Measurements from ENCODE around the gene NAALADL1. TPM values are rescaled to one million over a fixed set of nuclear protein-coding genes. Genes with fewer than 3 reads are reported as not detected.

Gene NAALADL1
- total and polyA plus RNA-seq, 9 of the 15 experiments (the other 6 are each of a cell fraction or from before 2014, with no cell fraction given) = 0.06 to 0.72 (median 0.22) TPM; not detected in 4

DNA sequence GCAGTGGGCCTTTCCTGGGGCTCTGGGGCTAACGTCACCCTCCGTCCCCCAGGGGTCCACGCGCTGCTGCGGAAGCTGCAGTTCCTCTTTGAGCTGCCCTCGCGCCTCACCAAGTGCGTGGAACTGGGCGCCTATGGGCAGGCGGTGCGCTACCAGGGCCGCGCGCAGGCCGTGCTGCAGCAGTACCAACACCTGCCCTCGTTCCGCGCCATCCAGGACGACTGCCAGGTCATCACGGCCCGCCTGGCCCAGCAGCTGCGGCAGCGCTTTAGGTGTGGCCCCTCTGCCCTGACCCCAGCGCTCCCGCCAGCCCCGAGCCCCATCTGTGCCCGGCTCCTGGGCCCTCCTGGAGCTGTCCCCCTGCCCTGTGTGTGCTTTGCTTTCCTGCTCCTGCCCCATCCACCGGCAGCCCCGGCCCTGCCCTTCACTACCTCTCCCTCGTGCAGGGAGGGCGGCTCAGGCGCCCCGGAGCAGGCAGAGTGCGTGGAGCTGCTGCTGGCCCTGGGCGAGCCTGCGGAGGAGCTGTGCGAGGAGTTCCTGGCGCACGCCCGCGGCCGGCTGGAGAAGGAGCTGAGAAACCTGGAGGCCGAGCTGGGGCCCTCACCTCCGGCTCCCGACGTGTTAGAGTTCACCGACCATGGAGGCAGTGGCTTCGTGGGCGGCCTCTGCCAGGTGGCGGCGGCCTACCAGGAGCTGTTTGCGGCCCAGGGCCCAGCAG, 49.6 kb upstream of the NAALADL1 start (continued):
- TF ChIP-seq ZNF699 (CRISPR knock-in tag; IDR thresholded peaks at IDR 0.05; ENCODE audit: insufficient replicate concordance) = no peak
- TF ChIP-seq RBFOX2 (IDR thresholded peaks at IDR 0.05; ENCODE audit: low read depth, low read length) = 0 out of 2 replicates have a peak, but pooled peaks have one; percentile 8

DNA sequence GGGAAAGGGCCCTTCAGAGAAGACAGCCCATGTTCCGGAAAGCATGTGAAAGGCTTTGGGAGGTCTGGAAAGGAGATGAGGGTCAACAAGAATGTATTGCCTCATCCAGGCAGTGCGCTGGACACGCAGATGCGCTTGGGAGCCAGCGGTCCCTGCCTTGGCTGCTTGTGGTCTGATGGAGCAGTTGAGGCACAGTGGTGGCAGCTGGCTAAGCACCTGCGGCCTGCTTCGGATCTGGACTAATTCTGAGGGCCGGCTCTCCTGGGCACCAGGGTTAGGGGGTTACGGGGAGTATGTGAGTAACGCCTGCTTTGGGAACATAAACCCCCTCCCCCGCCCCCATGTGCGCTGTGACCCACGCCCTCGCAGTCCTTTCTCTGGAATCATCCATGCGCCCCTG, 48.7 kb upstream of the NAALADL1 start:
- no peak overlapping the region for H2AFZ ChIP-seq (ENCODE audit: low read depth, low read length)
- BruUV-seq (replicated peaks) = no TSS peak
- DNase-seq (ENCODE audit: extremely low read depth in 1 of 4, low spot score in 3 of 4) (no peak), ATAC-seq (no peak), FAIRE-seq (no peak)
- intact Hi-C loops (cut with micrococcal nuclease) (no loop called here), in situ Hi-C loops (cut with MboI) (no loop called here)
- ChIA-PET POLR2A (interaction anchor here (0.6 to 7.2 kb wide), 2 partner anchors 10 to 723 kb away, joined by 3 to 92 read pairs; partner anchors contain the start of gene VPS51), CTCF (ENCODE audit: low intra/inter-chr PET ratio) (no interaction called here)
- H3K27ac ChIP-seq (ENCODE audit: extremely low read depth, low read depth, low read length) = no peak overlapping the region
- H3K9me3 ChIP-seq (replicated peaks; ENCODE audit: control insufficient read depth, insufficient read depth, low read depth, low read length) = no peaks in the 10 kb centered on the region
- H3K9ac ChIP-seq (ENCODE audit: insufficient read depth in 1 of 2, low read depth in 2 of 2, low read length in 2 of 2) = peak overlapping the region in 1 of 2 experiments; percentile 59; a peak in 1 of 4 replicates
- no peak overlapping the region for H3K4me3 ChIP-seq
- peaks cover 32% of the 10 kb centered on the region; the same call in 1 of the 3 replicates for H3K36me3 ChIP-seq (ENCODE audit: control insufficient read depth, insufficient read depth, low read length)
- H4K20me1 ChIP-seq (replicated peaks; ENCODE audit: control insufficient read depth, insufficient read depth, low read length) = no peaks in the 10 kb centered on the region
- H3K27me3 ChIP-seq (ENCODE audit: control insufficient read depth in 2 of 2, insufficient read depth in 2 of 2, low read length in 2 of 2) = no peaks in the 10 kb centered on the region
- TF ChIP-seq XRCC4 (IDR thresholded peaks at IDR 0.05; ENCODE audit: extremely low read depth, insufficient read depth, insufficient read length) = no peak
- TF ChIP-seq L3MBTL2 (IDR thresholded peaks at IDR 0.05) = no peak
- TF ChIP-seq ELF1 (tag; IDR thresholded peaks at IDR 0.05) = no peak
- no peak for TF ChIP-seq FOS (IDR thresholded peaks at IDR 0.05; ENCODE audit: extremely low read depth, insufficient read length)
- no peak for TF ChIP-seq ARID2 (IDR thresholded peaks at IDR 0.05)
- no peak for TF ChIP-seq TBP (optimal IDR thresholded peaks at IDR 0.05; ENCODE audit: low read depth, low read length)
- TF ChIP-seq POLR2AphosphoS2 (IDR thresholded peaks at IDR 0.05; ENCODE audit: low read length) = no peak
- no peak for TF ChIP-seq ETS2 (tag; IDR thresholded peaks at IDR 0.05; ENCODE audit: borderline replicate concordance, poor library complexity, severe bottlenecking)
- H3K4me1 ChIP-seq (replicated peaks in 1 of 2; ENCODE audit: control insufficient read depth in 2 of 2, insufficient read depth in 2 of 2, low read length in 2 of 2) = peaks cover 9 to 29% of the 10 kb centered on the region in 2 experiments; a peak in 4 of 5 replicates
- no peak overlapping the region for H3K4me2 ChIP-seq (ENCODE audit: insufficient read depth, low read length)
- H3K79me2 ChIP-seq (ENCODE audit: control insufficient read depth, insufficient read depth, low read length) = peaks cover 5% of the 10 kb centered on the region; the same call in 1 of the 3 replicates
- WGBS (ENCODE audit: insufficient coverage, low coverage, missing lambda C conversion rate) = 87% methylated on average over 11 of the region's 15 CpGs
- H3K9me1 ChIP-seq (ENCODE audit: control insufficient read depth, insufficient read depth, low read length) = no peaks in the 10 kb centered on the region

Data from K562 (cell line).